ENCODE measurements around the gene HHEX. TPM values are rescaled to one million over a fixed set of nuclear protein-coding genes. Genes with fewer than 3 reads are reported as not detected.
A peak's percentile ranks its signal among the peaks of the same experiment; 100 is the strongest.

HHEX gene
- total and polyA plus RNA-seq, 2 of the 4 experiments (the other 2 are of a cell fraction), result 2.3 to 7.7 TPM

- Histone ChIP-seq H3K27ac (ENCODE audit: insufficient read depth, low read length) (no peak overlapping the region), H3K9me3 (ENCODE audit: control insufficient read depth, insufficient read depth, low read length) (peaks cover 5% of the 10 kb centered on the region), H3K36me3 (ENCODE audit: control insufficient read depth, insufficient read depth, low read length) (no peaks in the 10 kb centered on the region), H4K8ac (ENCODE audit: low read depth in 2 of 2, low read length in 2 of 2) (no peak overlapping the region), H3K4me3 (ENCODE audit: insufficient read depth, low read depth, low read length) (no peak overlapping the region), H3K18ac (ENCODE audit: low read depth, low read length) (no peak overlapping the region), H3K9me1 (ENCODE audit: insufficient read depth, low read length) (no peaks in the 10 kb centered on the region; the same call in 1 of the 2 replicates), H3K4ac (ENCODE audit: low read depth, low read length) (no peak overlapping the region), H4K20me1 (ENCODE audit: insufficient read depth, low read length) (no peaks in the 10 kb centered on the region), H3K9ac (ENCODE audit: low read depth, low read length) (no peak overlapping the region), H2BK5ac (ENCODE audit: low read depth, low read length, poor library complexity, severe bottlenecking) (no peak overlapping the region), H3K4me1 (ENCODE audit: control insufficient read depth, insufficient read depth, low read length) (peaks cover 2% of the 10 kb centered on the region; the same call in 1 of the 2 replicates), H3K23ac (ENCODE audit: low read depth, low read length) (no peak overlapping the region), H2AK5ac (ENCODE audit: low read depth, low read length) (no peak overlapping the region), H3K56ac (ENCODE audit: extremely low read depth, insufficient read depth, low read length) (no peak overlapping the region), H2BK120ac (ENCODE audit: low read depth, low read length) (no peak overlapping the region), H2BK15ac (ENCODE audit: low read depth, low read length) (no peak overlapping the region), H3K14ac (replicated peaks; ENCODE audit: low read depth, low read length) (no peak overlapping the region), H2AK9ac (replicated peaks; ENCODE audit: low read depth, low read length, poor library complexity) (no peak overlapping the region), H2AFZ (replicated peaks; ENCODE audit: low read length, poor library complexity) (no peak overlapping the region), H4K5ac (ENCODE audit: low read depth, low read length) (no peak overlapping the region), H2BK20ac (ENCODE audit: low read depth, low read length) (no peak overlapping the region), H3K79me1 (ENCODE audit: low read depth in 1 of 2, low read length in 2 of 2) (no peaks in the 10 kb centered on the region), H4K91ac (ENCODE audit: insufficient read depth, low read depth, low read length) (no peak overlapping the region), H3K4me2 (ENCODE audit: low read depth, low read length) (no peak overlapping the region), H3K27me3 (ENCODE audit: control insufficient read depth, insufficient read depth, low read length) (no peaks in the 10 kb centered on the region)
- intact Hi-C loops (cut with micrococcal nuclease), result no loop called here
- DNase-seq, result peak; percentile 40
- in situ Hi-C loops (cut with MboI; ENCODE audit: low sequenced_read_pairs), result no loop called here
- ChIA-PET CTCF (interaction anchor here (0.5 kb wide), 1 partner anchor 1930 kb away, joined by 4 read pairs; no protein-coding TSS in a partner anchor), POLR2A (ENCODE audit: unreplicated experiment) (no interaction called here)
- no TSS peak for BruUV-seq (replicated peaks)
- ATAC-seq (ENCODE audit: low read depth), result peak; percentile 35
- WGBS, 2 experiments (ENCODE audit: extremely low coverage in 2 of 2, insufficient read length in 1 of 2), result 86% methylated on average over 1 of the region's 10 CpGs; no CpG with 5 or more reads in 1 of the 2 experiments
- dilution Hi-C loops (cut with HindIII; ENCODE audit: low sequenced_read_pairs, unreplicated experiment), result no loop called here
- TF ChIP-seq MAFK (IDR thresholded peaks at IDR 0.05; ENCODE audit: low read depth, low read length), result no peak
- no peak for TF ChIP-seq RCOR1 (IDR thresholded peaks at IDR 0.05; ENCODE audit: insufficient replicate concordance, low read length)
- no peak for TF ChIP-seq USF2 (IDR thresholded peaks at IDR 0.05; ENCODE audit: low read depth, low read length)
- no peak for TF ChIP-seq RFX5 (IDR thresholded peaks at IDR 0.05; ENCODE audit: low read depth, low read length)
- no peak for TF ChIP-seq CHD1 (IDR thresholded peaks at IDR 0.05; ENCODE audit: low read depth, low read length)
- TF ChIP-seq, protein P1, sequence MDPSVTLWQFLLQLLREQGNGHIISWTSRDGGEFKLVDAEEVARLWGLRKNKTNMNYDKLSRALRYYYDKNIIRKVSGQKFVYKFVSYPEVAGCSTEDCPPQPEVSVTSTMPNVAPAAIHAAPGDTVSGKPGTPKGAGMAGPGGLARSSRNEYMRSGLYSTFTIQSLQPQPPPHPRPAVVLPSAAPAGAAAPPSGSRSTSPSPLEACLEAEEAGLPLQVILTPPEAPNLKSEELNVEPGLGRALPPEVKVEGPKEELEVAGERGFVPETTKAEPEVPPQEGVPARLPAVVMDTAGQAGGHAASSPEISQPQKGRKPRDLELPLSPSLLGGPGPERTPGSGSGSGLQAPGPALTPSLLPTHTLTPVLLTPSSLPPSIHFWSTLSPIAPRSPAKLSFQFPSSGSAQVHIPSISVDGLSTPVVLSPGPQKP (IDR thresholded peaks at IDR 0.05; ENCODE audit: borderline replicate concordance, low read depth, low read length), result no peak
- no peak for TF ChIP-seq SMC3 (IDR thresholded peaks at IDR 0.05; ENCODE audit: low read depth, low read length)
These were observed 22.5 kb downstream of the HHEX start for GRCh38 chr10:92712016-92712889.
